Cardiac muscle cell (in vitro differentiated cells and primary cell): ENCODE measurements around the gene PFDN1. TPM values are rescaled to one million over a fixed set of nuclear protein-coding genes. Genes with fewer than 3 reads are reported as not detected.
"Not testable (repeated sequence)": the region's sequence is repeated elsewhere in the genome, so short reads cannot be mapped to it uniquely, and the experiment has no call there.

Source experiments
- DNase-seq, 2 donors: peaks; one replicate each; pipeline versions ENCODE4 v3.0.0 to v3.0.0-alpha.2; 2010 to 2017; ENCODE audit warnings: low read depth in 1 of 2, low spot score in 1 of 2
- H3K27ac ChIP-seq: fragments of 200-600 bp; sonication (generic); 2 replicates; pipeline ENCODE4 v1.5.1; 2016
- H3K27me3 ChIP-seq: fragments of 200-600 bp; sonication (generic); 2 replicates; pipeline ENCODE4 v1.6.0; 2016; ENCODE audit warnings: control low read depth
- H3K36me3 ChIP-seq: fragments of 200-600 bp; sonication (generic); 2 replicates; pipeline ENCODE4 v1.5.1; 2016; ENCODE audit warnings: control low read depth
- H3K4me1 ChIP-seq: fragments of 200-600 bp; sonication (generic); 2 replicates; pipeline ENCODE4 v1.8.1; 2017; ENCODE audit warnings: low read depth, mild to moderate bottlenecking, mixed run types
- H3K4me3 ChIP-seq: fragments of 200-600 bp; sonication (generic); 2 replicates; pipeline ENCODE4 v1.5.1; 2016; ENCODE audit warnings: mild to moderate bottlenecking
- H3K9me3 ChIP-seq: fragments of 200-600 bp; sonication (generic); 2 replicates; pipeline ENCODE4 v1.5.1; 2017; ENCODE audit warnings: low read depth, mild to moderate bottlenecking, control low read depth
- CTCF ChIP-seq: IDR thresholded peaks from 2 replicates; pipeline ENCODE4 v1.5.1; 2012; ENCODE audit warnings: low read depth, mild to moderate bottlenecking, low read length
- polyA plus RNA-seq: library from polyadenylated mRNA; unstranded; fragments of >200 nt; fragmentation: Nextera tagmentation; extraction: Ambion mirVana; gene quantifications from 2 replicates; pipeline ENCODE4 v1.2.1, GENCODE V29; 2016
- total RNA-seq: library from RNA; depleted of rRNA; stranded (reverse); fragments of >200 nt; gene quantifications from 2 replicates; pipeline ENCODE4 v1.2.3, GENCODE V29; 2016

Gene PFDN1
- total and polyA plus RNA-seq, 2 experiments from 2014 or later = 129 to 139 TPM

GRCh38 chr5:140346348-140347221 lies 43.7 kb upstream of the PFDN1 start, which contains the start of gene HBEGF:
Gene HBEGF (minus strand): TSS chr5:140346603. CDS start chr5:140346328, 275 bp downstream.
- Histone ChIP-seq H3K36me3 (no peaks in the 10 kb centered on the region), H3K27ac (peak within 1 kb of the TSS; percentile 19), H3K27me3 (peaks cover 10% of the 10 kb centered on the region), H3K9me3 (no peaks in the 10 kb centered on the region), H3K4me1 (peaks cover 4% of the 10 kb centered on the region), H3K4me3 (peak within 1 kb of the TSS; percentile 48)
- TF ChIP-seq CTCF = peak; percentile 39
- DNase-seq = peak; percentile 78 to 90

- peak; percentile 73 to 74 for DNase-seq
- Histone ChIP-seq H3K9me3 (no peaks in the 10 kb centered on the region), H3K4me1 (peaks cover 4% of the 10 kb centered on the region), H3K27ac (peak overlapping the region; percentile 19), H3K36me3 (no peaks in the 10 kb centered on the region), H3K4me3 (peak overlapping the region; percentile 48), H3K27me3 (peaks cover 10% of the 10 kb centered on the region)
- TF ChIP-seq CTCF = peak; percentile 36
Observed at GRCh38 chr5:140345919-140346347, 43.0 kb upstream of the PFDN1 start.

- Histone ChIP-seq H3K27me3 (peaks cover 10% of the 10 kb centered on the region), H3K4me3 (peak overlapping the region; percentile 48), H3K27ac (no peak overlapping the region), H3K9me3 (no peaks in the 10 kb centered on the region), H3K36me3 (no peaks in the 10 kb centered on the region), H3K4me1 (peaks cover 4% of the 10 kb centered on the region)
- TF ChIP-seq CTCF = no peak
- no peak for DNase-seq
Observed at GRCh38 chr5:140344683-140345423, 42.0 kb upstream of the PFDN1 start.

- not testable (repeated sequence) for DNase-seq, H3K36me3 ChIP-seq, H3K4me1 ChIP-seq, H3K4me3 ChIP-seq, H3K27ac ChIP-seq, H3K9me3 ChIP-seq, H3K27me3 ChIP-seq
Observed at GRCh38 chr5:140343849-140344248, 40.9 kb upstream of the PFDN1 start.

- Histone ChIP-seq H3K4me1 (peaks cover 4% of the 10 kb centered on the region), H3K4me3 (no peak overlapping the region), H3K36me3 (no peaks in the 10 kb centered on the region), H3K27ac (no peak overlapping the region), H3K27me3 (peaks cover 10% of the 10 kb centered on the region), H3K9me3 (no peaks in the 10 kb centered on the region)
- no peak for TF ChIP-seq CTCF
- DNase-seq = no peak
Observed at GRCh38 chr5:140342896-140343295, 40.0 kb upstream of the PFDN1 start.
